HepG2 (cell line): ENCODE measurements around the gene JAG1. TPM values are rescaled to one million over a fixed set of nuclear protein-coding genes. Genes with fewer than 3 reads are reported as not detected.

Source experiments
- CBFB ChIP-seq: sonication (generic); formaldehyde crosslinking; IDR thresholded peaks from 2 replicates; pipeline ENCODE4 v1.4.0; 2020; ENCODE audit warnings: missing genetic modification reagents
- CREB3 ChIP-seq: sonication (generic); formaldehyde crosslinking; IDR thresholded peaks from 2 replicates; pipeline ENCODE4 v1.5.0; 2020; ENCODE audit warnings: missing genetic modification reagents
- CSRNP1 ChIP-seq: sonication (generic); formaldehyde crosslinking; IDR thresholded peaks from 2 replicates; pipeline ENCODE4 v1.8.1; 2023; ENCODE audit warnings: mild to moderate bottlenecking, missing genetic modification reagents
- FOXM1 ChIP-seq: sonication (generic); formaldehyde crosslinking; IDR thresholded peaks from 2 replicates; pipeline ENCODE4 v1.5.0; 2020; ENCODE audit warnings: missing genetic modification reagents
- FOXO4 ChIP-seq: sonication (generic); formaldehyde crosslinking; conservative IDR thresholded peaks from 2 replicates; pipeline ENCODE4 v1.8.1; 2023; ENCODE audit warnings: missing genetic modification reagents
- HMG20B ChIP-seq: conservative IDR thresholded peaks from 2 replicates; pipeline ENCODE4 v1.6.1; 2016; ENCODE audit warnings: missing genetic modification reagents, missing compliant biosample characterization
- MED8 ChIP-seq: sonication (generic); formaldehyde crosslinking; IDR thresholded peaks from 2 replicates; pipeline ENCODE4 v1.8.1; 2023; ENCODE audit warnings: mild to moderate bottlenecking, missing genetic modification reagents; ENCODE audit not compliant: insufficient replicate concordance
- NFIB ChIP-seq: sonication (generic); formaldehyde crosslinking; IDR thresholded peaks from 2 replicates; pipeline ENCODE4 v1.9.0; 2021; ENCODE audit warnings: missing genetic modification reagents, mild to moderate bottlenecking, borderline replicate concordance
- NKX3-1 ChIP-seq: sonication (generic); formaldehyde crosslinking; IDR thresholded peaks from 2 replicates; pipeline ENCODE4 v1.5.0; 2020; ENCODE audit warnings: missing genetic modification reagents
- RAD21 ChIP-seq: fragments of 450-650 bp; formaldehyde crosslinking; IDR thresholded peaks from 2 replicates; pipeline ENCODE4 v1.5.0; 2020; ENCODE audit warnings: mild to moderate bottlenecking
- SP4 ChIP-seq: sonication (generic); formaldehyde crosslinking; IDR thresholded peaks from 2 replicates; pipeline ENCODE4 v1.8.1; 2023; ENCODE audit warnings: mild to moderate bottlenecking, missing genetic modification reagents
- TBL1XR1 ChIP-seq: fragments of 150-350 bp; IDR thresholded peaks from 2 replicates; pipeline ENCODE4 v1.6.1; 2014; ENCODE audit warnings: borderline replicate concordance, low read length; ENCODE audit not compliant: partially characterized antibody
- TBX2 ChIP-seq: sonication (generic); formaldehyde crosslinking; IDR thresholded peaks from 2 replicates; pipeline ENCODE4 v1.5.0; 2020; ENCODE audit warnings: missing genetic modification reagents, mild to moderate bottlenecking, borderline replicate concordance
- ZBTB43 ChIP-seq: sonication (generic); formaldehyde crosslinking; conservative IDR thresholded peaks from 2 replicates; pipeline ENCODE4 v1.4.0; 2020; ENCODE audit warnings: missing genetic modification reagents
- ZFP36L1 ChIP-seq: sonication (generic); formaldehyde crosslinking; IDR thresholded peaks from 2 replicates; pipeline ENCODE4 v1.8.0; 2022; ENCODE audit warnings: mild to moderate bottlenecking, missing genetic modification reagents, moderate library complexity
- ZFX ChIP-seq: sonication (generic); formaldehyde crosslinking; IDR thresholded peaks from 2 replicates; pipeline ENCODE4 v1.4.0; 2020; ENCODE audit warnings: mild to moderate bottlenecking, low read depth, missing genetic modification reagents, moderate library complexity
- ZFY ChIP-seq: sonication (generic); formaldehyde crosslinking; IDR thresholded peaks from 2 replicates; pipeline ENCODE4 v1.4.0; 2020; ENCODE audit warnings: missing genetic modification reagents
- ZMYM3 ChIP-seq: sonication (generic); formaldehyde crosslinking; IDR thresholded peaks from 2 replicates; pipeline ENCODE4 v1.5.1; 2020; ENCODE audit warnings: mild to moderate bottlenecking, missing genetic modification reagents
- ZNF143 ChIP-seq: sonication (generic); formaldehyde crosslinking; IDR thresholded peaks from 2 replicates; pipeline ENCODE4 v1.4.0; 2020; ENCODE audit warnings: missing genetic modification reagents
- ZNF34 ChIP-seq: sonication (generic); formaldehyde crosslinking; IDR thresholded peaks from 2 replicates; pipeline ENCODE4 v1.4.0; 2020; ENCODE audit warnings: mild to moderate bottlenecking, missing genetic modification reagents, borderline replicate concordance
- ZNF616 ChIP-seq: sonication (generic); formaldehyde crosslinking; IDR thresholded peaks from 2 replicates; pipeline ENCODE4 v1.5.0; 2020; ENCODE audit warnings: low read depth, mild to moderate bottlenecking, missing genetic modification reagents
- ZNF709 ChIP-seq: sonication (generic); formaldehyde crosslinking; IDR thresholded peaks from 2 replicates; pipeline ENCODE4 v1.5.0; 2020; ENCODE audit warnings: mild to moderate bottlenecking, missing genetic modification reagents
- ZNF747 ChIP-seq: sonication (generic); formaldehyde crosslinking; IDR thresholded peaks from 2 replicates; pipeline ENCODE4 v1.8.1; 2023; ENCODE audit warnings: missing genetic modification reagents, mild to moderate bottlenecking, borderline replicate concordance
- polyA plus RNA-seq, 8 experiments: library from polyadenylated mRNA; depleted of rRNA in 3 of 8; stranded (reverse) in 7 of 8; unstranded in 1 of 8; fragments of >200 nt; fragmentation: Illumina TruSeq in 4 of 8; extraction: Trizol in 4 of 8; gene quantifications; 2 replicates each; pipeline versions ENCODE4 v1.2.1 to v1.2.3, GENCODE V29; 2011 to 2016; ENCODE audit warnings: low read depth in 4 of 8, missing spikeins in 1 of 8, mixed read lengths in 1 of 8; ENCODE audit not compliant: insufficient read depth in 1 of 8
- total RNA-seq, 5 experiments: library from RNA; depleted of rRNA; stranded (reverse); fragments of >200 nt; fragmentation: Illumina TruSeq; extraction: Trizol; gene quantifications; 2 replicates each; pipeline ENCODE4 v1.2.3, GENCODE V29; 2016; ENCODE audit warnings: low read depth in 1 of 5

The JAG1 gene
- total and polyA plus RNA-seq, 2 of the 13 experiments (the other 11 are each of a cell fraction or from before 2014, with no cell fraction given): 47.1 to 56.3 TPM

GRCh38 chr20:10670501-10671220 lies 3.1 kb downstream of the JAG1 start (continued):
- TF ChIP-seq ZNF143 (CRISPR knock-in tag) (no peak), ZNF747 (CRISPR knock-in tag) (no peak), ZFY (CRISPR knock-in tag) (no peak), ZNF709 (no peak), FOXO4 (CRISPR knock-in tag) (0 out of 2 replicates have a peak, but pooled peaks have one; percentile 69), TBX2 (CRISPR knock-in tag) (peak; percentile 55), ZMYM3 (CRISPR knock-in tag) (peak; percentile 1; the same call in 1 of the 2 replicates), HMG20B (CRISPR knock-in tag) (no peak), ZFP36L1 (CRISPR knock-in tag) (no peak), ZNF616 (CRISPR knock-in tag) (no peak), NFIB (CRISPR knock-in tag) (no peak), ZNF34 (CRISPR knock-in tag) (no peak), MED8 (CRISPR knock-in tag) (no peak), CBFB (CRISPR knock-in tag) (no peak), NKX3-1 (no peak), TBL1XR1 (no peak), CREB3 (CRISPR knock-in tag) (no peak), FOXM1 (no peak), RAD21 (no peak), SP4 (peak; percentile 4; the same call in 1 of the 2 replicates), ZFX (CRISPR knock-in tag) (no peak), ZBTB43 (CRISPR knock-in tag) (no peak), CSRNP1 (CRISPR knock-in tag) (no peak)
